ENCODE results near the gene CGB1. TPM values are rescaled to one million over a fixed set of nuclear protein-coding genes. Genes with fewer than 3 reads are reported as not detected.
A peak's percentile ranks its signal among the peaks of the same experiment; 100 is the strongest.
"Not testable (repeated sequence)": the region's sequence is repeated elsewhere in the genome, so short reads cannot be mapped to it uniquely, and the experiment has no call there.

Gene CGB1
- total and polyA plus RNA-seq, 2 of the 8 experiments (the other 6 are each of a cell fraction or from before 2014, with no cell fraction given), result not detected

GRCh38 chr19:49074869-49075268, 38.2 kb upstream of the CGB1 start:
- not testable (repeated sequence) for H2BK20ac ChIP-seq (ENCODE audit: low read length); FAIRE-seq; H3K9me3 ChIP-seq (ENCODE audit: insufficient read depth in 2 of 2, low read depth in 1 of 2, low read length in 1 of 2)

More at GRCh38 chr19:49074869-49075268, 38.2 kb upstream of the CGB1 start:
- H3K23me2 ChIP-seq (ENCODE audit: low read depth, low read length); H2BK15ac ChIP-seq (ENCODE audit: low read length); H2BK12ac ChIP-seq (ENCODE audit: low read depth, low read length); H2AK5ac ChIP-seq (ENCODE audit: low read depth, low read length); H3K79me2 ChIP-seq (ENCODE audit: control insufficient read depth in 1 of 2, insufficient read depth in 2 of 2, low read length in 2 of 2); H3K4me1 ChIP-seq (replicated peaks in 1 of 4; ENCODE audit: control insufficient read depth in 3 of 4, insufficient read depth in 4 of 4, low read length in 3 of 4); H3K23ac ChIP-seq (ENCODE audit: insufficient read length); H3K4me3 ChIP-seq (ENCODE audit: extremely low read depth in 1 of 4, insufficient read depth in 2 of 4, low read depth in 3 of 4, low read length in 4 of 4); H3K18ac ChIP-seq (ENCODE audit: extremely low read depth, low read length); H3K4ac ChIP-seq (replicated peaks; ENCODE audit: insufficient read length, low read depth, low read length); H3K9ac ChIP-seq (replicated peaks in 1 of 4; ENCODE audit: extremely low read depth in 1 of 4, low read depth in 3 of 4, low read length in 3 of 4); H3K56ac ChIP-seq (replicated peaks; ENCODE audit: insufficient read length, low read depth, low read length); H3K4me2 ChIP-seq (ENCODE audit: insufficient read depth in 1 of 2, low read depth in 2 of 2, low read length in 2 of 2); H4K20me1 ChIP-seq (replicated peaks in 1 of 2; ENCODE audit: control insufficient read depth in 1 of 2, insufficient read depth in 2 of 2, low read length in 2 of 2); H2BK5ac ChIP-seq (ENCODE audit: low read depth, low read length); H3K14ac ChIP-seq (ENCODE audit: insufficient read length); H3K79me1 ChIP-seq (ENCODE audit: low read depth, low read length); H4K5ac ChIP-seq (ENCODE audit: insufficient read length, low read depth, low read length); H3K36me3 ChIP-seq (ENCODE audit: control insufficient read depth in 2 of 4, insufficient read depth in 4 of 4, low read length in 3 of 4); H4K91ac ChIP-seq (replicated peaks; ENCODE audit: insufficient read length, low read length); H3K27ac ChIP-seq (ENCODE audit: low read depth, low read length); H2AFZ ChIP-seq (ENCODE audit: low read length); H2BK120ac ChIP-seq (replicated peaks; ENCODE audit: low read depth, low read length); H4K8ac ChIP-seq (ENCODE audit: extremely low read depth, insufficient read depth, low read length): not testable (repeated sequence)
- DNase-seq (ENCODE audit: low read depth in 1 of 2, low spot score in 2 of 2), result peak in 1 of 2 experiments; percentile 54
- POLR2A ChIA-PET (ENCODE audit: partially characterized antibody), result interaction anchor here (0.6 to 1.5 kb wide), 5 partner anchors 12 to 608 kb away, joined by 3 to 8 read pairs (median 3); no protein-coding TSS in a partner anchor
- TF ChIP-seq CTCF (IDR thresholded peaks at IDR 0.05; ENCODE audit: control extremely low read depth in 1 of 3, insufficient read depth in 1 of 3, low read depth in 1 of 3, low read length in 3 of 3) (peak; percentile 61 to 64 (median 62)), RAD21 (IDR thresholded peaks at IDR 0.05 in 1 of 2, conservative IDR thresholded peaks at IDR 0.05 in 1 of 2; ENCODE audit: low read depth in 2 of 2, low read length in 2 of 2) (peak; percentile 52 to 58)
- H3K27me3 ChIP-seq (replicated peaks in 1 of 4; ENCODE audit: control insufficient read depth in 3 of 4, extremely low read depth in 1 of 4, insufficient read depth in 3 of 4, low read length in 3 of 4), result peaks cover 26 to 38% (median 36%) of the 10 kb centered on the region in 4 experiments
- 40% methylated on average over 7 of the region's 9 CpGs; no CpG with 5 or more reads in 1 of the 2 experiments for WGBS, 2 experiments (ENCODE audit: extremely low coverage in 1 of 2, insufficient coverage in 1 of 2, insufficient read length in 1 of 2, insufficient replicate concordance in 2 of 2, low coverage in 1 of 2, low lambda C conversion rate in 2 of 2, missing lambda C conversion rate in 1 of 2)
- CTCF ChIA-PET (ENCODE audit: partially characterized antibody), result interaction anchor here (0.6 to 3.8 kb wide), 23 partner anchors 8 to 1512 kb away, joined by 3 to 26 read pairs (median 6); partner anchors contain the start of genes CGB7 and NTF4

Measured in H1 (cell line).